HG03064 (cell line): ENCODE results near the gene SMOC2.

Experiments used
- ATAC-seq: cut with Tn5 transposase; IDR thresholded peaks from one replicate; pipeline ENCODE4 v1.9.1; 2021; ENCODE audit warnings: low read depth; ENCODE audit not compliant: unreplicated experiment

SMOC2 gene

DNA sequence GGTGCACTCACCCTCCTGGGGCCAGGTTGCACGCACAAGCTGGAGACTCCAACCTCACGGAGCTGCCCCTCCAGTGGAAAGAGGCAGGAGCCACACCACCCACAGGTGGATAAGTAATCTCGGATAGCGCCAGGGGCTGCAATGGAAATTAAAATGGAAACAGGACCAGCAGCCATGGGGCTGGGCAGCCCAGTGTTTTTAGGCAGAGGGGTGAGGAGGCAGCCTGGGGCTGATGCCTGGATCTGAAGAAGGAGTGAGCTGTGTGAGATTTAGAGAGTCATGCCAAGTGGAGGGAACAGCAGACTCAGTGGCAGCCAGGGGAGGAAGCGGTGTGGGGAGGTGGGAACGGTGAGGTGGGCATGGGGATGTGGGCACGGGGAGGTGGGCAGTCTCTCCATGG, 275.6 kb downstream of the SMOC2 start:
- no peak for ATAC-seq

DNA sequence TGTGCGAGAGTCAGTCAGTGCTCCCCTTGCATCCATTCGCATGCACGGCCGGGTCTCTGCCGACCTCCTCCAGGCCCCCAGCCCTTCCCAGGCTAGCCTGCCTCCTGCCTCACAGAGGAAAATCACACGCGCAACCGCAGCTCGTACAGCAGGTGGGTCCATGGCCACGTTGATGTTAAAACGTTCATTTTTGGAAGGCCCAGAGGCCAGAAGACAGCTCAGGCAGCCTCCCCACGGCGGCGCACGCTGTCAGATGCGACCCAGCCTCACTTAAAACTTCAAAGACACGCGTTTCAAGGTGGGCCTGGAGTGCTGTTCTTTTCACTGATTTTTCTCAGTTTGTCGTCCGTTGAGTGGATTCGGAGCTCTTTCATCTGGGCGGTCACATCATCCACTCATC, 276.5 kb downstream of the SMOC2 start:
- no peak for ATAC-seq
